HEK293 (cell line): ENCODE measurements around the gene TIMM21.

Experiments used
- ZNF274 ChIP-seq, 2 experiments: fragments of 200-500 bp in 1 of 2; fragments of 450-650 bp in 1 of 2; sonication (Bioruptor generic) in 1 of 2; formaldehyde crosslinking in 1 of 2; IDR thresholded peaks; 2 replicates each; pipeline versions ENCODE4 v1.5.1 to v1.6.1; 2014 to 2016; ENCODE audit warnings: borderline replicate concordance in 1 of 2, inconsistent platforms in 1 of 2, low read length in 1 of 2, missing biosample characterization in 1 of 2, missing genetic modification characterization in 1 of 2
- ZNF341 ChIP-seq: fragments of 450-650 bp; formaldehyde crosslinking; IDR thresholded peaks from 2 replicates; pipeline ENCODE4; 2016; ENCODE audit warnings: low read depth, missing biosample characterization, missing genetic modification characterization
- ZNF626 ChIP-seq: fragments of 450-650 bp; sonication (Bioruptor Pico); formaldehyde crosslinking; IDR thresholded peaks from 2 replicates; pipeline ENCODE4 v1.5.1; 2018; ENCODE audit warnings: missing biosample characterization, missing genetic modification characterization, inconsistent platforms
- ZNF677 ChIP-seq: fragments of 450-650 bp; IDR thresholded peaks from 2 replicates; pipeline ENCODE4 v1.5.0; 2018; ENCODE audit warnings: missing biosample characterization, mild to moderate bottlenecking, missing genetic modification characterization, moderate library complexity

DNA sequence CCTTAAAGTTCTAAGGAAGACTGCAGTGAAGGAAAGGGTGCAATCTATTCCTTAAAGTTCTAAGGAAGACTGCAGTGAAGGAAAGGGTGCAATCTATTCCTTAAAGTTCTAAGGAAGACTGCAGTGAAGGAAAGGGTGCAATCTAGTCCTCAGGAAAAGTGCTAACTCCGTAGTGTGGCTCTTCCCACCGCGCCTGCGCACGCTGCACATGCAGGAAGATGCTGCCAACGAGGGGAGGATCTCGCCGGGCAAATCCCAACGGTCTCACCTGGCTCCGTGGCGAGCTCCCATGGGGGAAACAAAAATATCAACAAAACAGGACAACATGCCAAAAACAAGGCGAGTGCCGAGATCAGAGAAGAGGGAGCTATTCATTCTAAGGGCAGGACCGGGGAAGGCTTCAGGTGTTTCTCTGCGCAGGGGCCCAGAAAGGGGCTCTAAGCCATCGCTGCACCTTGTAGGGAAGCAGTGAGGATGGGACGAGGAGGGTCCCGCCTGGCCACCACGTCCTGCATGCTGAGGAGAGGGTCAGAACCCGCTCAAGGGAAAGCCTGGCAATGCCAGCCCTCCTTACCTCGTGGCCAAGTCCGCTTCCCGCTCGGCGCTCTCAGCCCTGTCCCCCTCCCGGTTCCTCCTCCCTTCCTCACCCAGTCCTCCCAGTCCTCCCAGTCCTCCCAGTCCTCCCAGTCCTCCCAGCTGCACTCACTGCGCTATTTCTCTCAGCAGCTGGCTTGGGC lies 24.5 kb downstream of the TIMM21 start:
- TF ChIP-seq ZNF626 (tag by site-specific recombination) (no peak), ZNF274 (IDR thresholded peaks at IDR 0.05; ENCODE audit: low read length) (no peak), ZNF274 (tag by site-specific recombination; IDR thresholded peaks at IDR 0.05; ENCODE audit: borderline replicate concordance) (no peak), ZNF677 (tag by site-specific recombination) (no peak), ZNF341 (tag by site-specific recombination) (no peak)
